Measurements from ENCODE around the gene TMEM120A.
A peak's percentile ranks its signal among the peaks of the same experiment; 100 is the strongest.

The TMEM120A gene

GRCh38 chr7:75995052-75995471, 667 bp upstream of the TMEM120A start:
- no peak for DNase-seq (ENCODE audit: low spot score)

GRCh38 chr7:75993689-75994387, 557 bp downstream of the TMEM120A start:
- peak; percentile 88 for DNase-seq (ENCODE audit: low spot score)

- DNase-seq (ENCODE audit: low spot score) = no peak
Observed at GRCh38 chr7:75992083-75992755, 2.2 kb downstream of the TMEM120A start.

GRCh38 chr7:75991531-75992082, 2.8 kb downstream of the TMEM120A start:
- no peak for DNase-seq (ENCODE audit: low spot score)

- DNase-seq (ENCODE audit: low spot score) = no peak
Observed at GRCh38 chr7:75989500-75990388, 4.7 kb downstream of the TMEM120A start.

- no peak for DNase-seq (ENCODE audit: low spot score)
Observed at GRCh38 chr7:75988568-75989499, 5.6 kb downstream of the TMEM120A start.

GRCh38 chr7:75987805-75988567, 6.4 kb downstream of the TMEM120A start:
- DNase-seq (ENCODE audit: low spot score) = no peak

GRCh38 chr7:75987026-75987804, 7.2 kb downstream of the TMEM120A start:
- no peak for DNase-seq (ENCODE audit: low spot score)

GRCh38 chr7:75986147-75986781, 8.1 kb downstream of the TMEM120A start:
- no peak for DNase-seq (ENCODE audit: low spot score)

- DNase-seq (ENCODE audit: low spot score) = no peak
Observed at GRCh38 chr7:75985518-75986146, 8.8 kb downstream of the TMEM120A start.

GRCh38 chr7:75985009-75985517, 9.3 kb downstream of the TMEM120A start:
- DNase-seq (ENCODE audit: low spot score) = no peak

- DNase-seq (ENCODE audit: low spot score) = no peak
Observed at GRCh38 chr7:75984130-75985008, 10.0 kb downstream of the TMEM120A start.

GRCh38 chr7:75983471-75984129, 10.8 kb downstream of the TMEM120A start:
- no peak for DNase-seq (ENCODE audit: low spot score)

GRCh38 chr7:75982306-75983064, 11.9 kb downstream of the TMEM120A start:
- DNase-seq (ENCODE audit: low spot score) = no peak

- DNase-seq (ENCODE audit: low spot score) = no peak
Observed at GRCh38 chr7:75981453-75982305, 12.7 kb downstream of the TMEM120A start.

- DNase-seq (ENCODE audit: low spot score) = no peak
Observed at GRCh38 chr7:75981203-75981452, 13.3 kb downstream of the TMEM120A start.
